Left ventricle myocardium superior (tissue), 1 donor: ENCODE measurements around the gene MFAP3. TPM values are rescaled to one million over a fixed set of nuclear protein-coding genes. Genes with fewer than 3 reads are reported as not detected.
A peak's percentile ranks its signal among the peaks of the same experiment; 100 is the strongest.
"Not testable (repeated sequence)": the region's sequence is repeated elsewhere in the genome, so short reads cannot be mapped to it uniquely, and the experiment has no call there.

Experiments used
- ATAC-seq: fragments of 200-7000 bp; cut with Tn5 transposase; one replicate; pipeline ENCODE4 v1.9.1; 2020; ENCODE audit warnings: mild to moderate bottlenecking, moderate library complexity
- DNase-seq: peaks from one replicate; pipeline ENCODE4 v3.0.0-alpha.2; 2020
- intact Hi-C: fragments of 100-400 bp; cut with micrococcal nuclease; formaldehyde crosslinking; loops from one replicate; pipeline ENCODE4 v1.11.0; 2022
- long read RNA-seq: library from polyadenylated mRNA; unstranded; transcript quantifications from one replicate; pipeline ENCODE4 v2.0.0, GENCODE V29; 2021
- total RNA-seq: library from RNA; stranded (reverse); fragmentation: NEBNext Ultra II Directional; extraction: Animal tissue kit (Norgen Biotek cat#: 25700); gene quantifications from one replicate; pipeline ENCODE4 v1.2.1, GENCODE V29; 2021
- donor health status: DM: no; HTN: yes; CAD: no; lungs with severe emphysema.

Gene MFAP3
- total RNA-seq, result 26.7 TPM
- long read RNA-seq, transcript MFAP3-212 (3 exons, 643 nt), result major isoform, 19 of 30 reads
- long read RNA-seq, partial matches to known transcripts, result 7 of 30 reads
- long read RNA-seq, other reads (novel, unspliced or antisense), result 2 of 30 reads

- intact Hi-C loops, result no loop called here
- peak; percentile 99 for ATAC-seq
- DNase-seq, result peak; percentile 92
These were observed at the start of gene MFAP3, which contains the start of gene FAM114A2 for GRCh38 chr5:154038707-154039457. TSS of gene MFAP3 (plus strand) at chr5:154038967. CDS start at chr5:154049723, 10,756 bp downstream. TSS of gene FAM114A2 (minus strand) at chr5:154038910. CDS start at chr5:154034953, 3,957 bp downstream.

- DNase-seq (no peak), ATAC-seq (no peak)
- intact Hi-C loops, result no loop called here
These were observed 47.6 kb upstream of the MFAP3 start for GRCh38 chr5:153991168-153991567.

- no peak for DNase-seq
- intact Hi-C loops, result no loop called here
- no peak for ATAC-seq
These were observed 40.8 kb upstream of the MFAP3 start for GRCh38 chr5:153998010-153998409.

- intact Hi-C loops, result no loop called here
- DNase-seq (no peak), ATAC-seq (no peak)
These were observed 40.0 kb upstream of the MFAP3 start for GRCh38 chr5:153998768-153999167.

- DNase-seq (no peak), ATAC-seq (no peak)
- intact Hi-C loops, result no loop called here
These were observed 38.8 kb upstream of the MFAP3 start for GRCh38 chr5:153999995-154000394.

- DNase-seq, result no peak
- ATAC-seq, result no peak
- intact Hi-C loops, result no loop called here
These were observed 38.1 kb upstream of the MFAP3 start for GRCh38 chr5:154000703-154001102.

GRCh38 chr5:154002093-154002492 is 36.7 kb upstream of the MFAP3 start:
- no peak for DNase-seq
- intact Hi-C loops, result no loop called here

GRCh38 chr5:154002511-154003020 is 36.2 kb upstream of the MFAP3 start:
- DNase-seq (no peak), ATAC-seq (peak; percentile 50)
- intact Hi-C loops, result no loop called here

More at GRCh38 chr5:154002093-154002492, 36.7 kb upstream of the MFAP3 start:
- ATAC-seq, result peak; percentile 95

- intact Hi-C loops, result no loop called here
- DNase-seq (no peak), ATAC-seq (no peak)
These were observed 33.1 kb upstream of the MFAP3 start for GRCh38 chr5:154005648-154006047.

GRCh38 chr5:154010660-154011059 is 28.1 kb upstream of the MFAP3 start:
- intact Hi-C loops, result no loop called here
- DNase-seq (no peak), ATAC-seq (peak; percentile 76)

GRCh38 chr5:154015071-154015693 is 23.6 kb upstream of the MFAP3 start:
- intact Hi-C loops, result no loop called here
- peak; percentile 41 for ATAC-seq
- peak; percentile 61 for DNase-seq

- DNase-seq, ATAC-seq, intact Hi-C loops: not testable (repeated sequence)
These were observed 19.8 kb upstream of the MFAP3 start for GRCh38 chr5:154018919-154019318.

- ATAC-seq (no peak), DNase-seq (no peak)
- intact Hi-C loops, result no loop called here
These were observed 12.8 kb upstream of the MFAP3 start for GRCh38 chr5:154025951-154026350.

- intact Hi-C loops, result no loop called here
- ATAC-seq (no peak), DNase-seq (no peak)
These were observed 6.8 kb upstream of the MFAP3 start for GRCh38 chr5:154031937-154032489.

- intact Hi-C loops, result no loop called here
- no peak for ATAC-seq
- DNase-seq, result no peak
These were observed 3.8 kb upstream of the MFAP3 start for GRCh38 chr5:154034944-154035343.

GRCh38 chr5:154038261-154038706 is 483 bp upstream of the MFAP3 start:
- peak; percentile 41 for ATAC-seq
- DNase-seq, result no peak
- intact Hi-C loops, result no loop called here

GRCh38 chr5:154039458-154039829 is 677 bp downstream of the MFAP3 start:
- no peak for DNase-seq

GRCh38 chr5:154042766-154043165 is 4.0 kb downstream of the MFAP3 start:
- intact Hi-C loops, result no loop called here
- DNase-seq, result no peak
- ATAC-seq, result no peak

More at GRCh38 chr5:154039458-154039829, 677 bp downstream of the MFAP3 start:
- ATAC-seq, result no peak
- intact Hi-C loops, result no loop called here

GRCh38 chr5:154044099-154044498 is 5.3 kb downstream of the MFAP3 start:
- DNase-seq (no peak), ATAC-seq (no peak)
- intact Hi-C loops, result no loop called here

GRCh38 chr5:154044581-154044980 is 5.8 kb downstream of the MFAP3 start:
- intact Hi-C loops, result no loop called here
- no peak for DNase-seq
- ATAC-seq, result no peak
